ENCODE results near the gene CNTN3. TPM values are rescaled to one million over a fixed set of nuclear protein-coding genes. Genes with fewer than 3 reads are reported as not detected.

CNTN3 gene
- total RNA-seq, 1 experiment from 2014 or later: 2.6 TPM

DNA sequence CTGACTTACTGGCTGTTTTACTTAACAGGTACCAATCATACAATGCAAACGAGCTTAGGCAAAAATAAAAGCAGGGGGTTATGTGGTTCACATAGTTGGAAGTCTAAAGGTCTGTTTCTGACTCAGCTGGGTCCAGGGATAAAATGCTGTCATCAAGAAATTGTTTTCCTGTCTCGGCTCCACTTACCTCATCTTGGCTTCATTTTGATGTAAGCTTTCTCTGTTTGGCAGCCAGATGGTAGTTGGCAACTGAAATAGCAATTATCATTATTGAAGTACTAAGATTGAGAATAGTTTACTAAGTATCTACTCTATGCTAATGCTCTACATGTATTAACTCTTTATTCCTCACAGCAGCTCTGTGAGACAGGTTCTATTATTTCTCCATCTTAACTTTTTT is 36.8 kb upstream of the CNTN3 start:
- ChIA-PET CTCF (no interaction called here), POLR2A (no interaction called here)

GRCh38 chr3:74648107-74648506 is 33.6 kb upstream of the CNTN3 start:
- H3K27ac Mint-ChIP-seq (ENCODE audit: low read depth, unreplicated experiment): no peak overlapping the region
- H3K9me3 Mint-ChIP-seq (ENCODE audit: unreplicated experiment): peaks cover 12% of the 10 kb centered on the region
- H3K4me3 Mint-ChIP-seq (ENCODE audit: unreplicated experiment): no peak overlapping the region
- ChIA-PET POLR2A (no interaction called here), CTCF (no interaction called here)
- H3K27me3 Mint-ChIP-seq (ENCODE audit: insufficient read depth, unreplicated experiment): no peaks in the 10 kb centered on the region
- TF ChIP-seq CTCF (IDR thresholded peaks at IDR 0.05; ENCODE audit: unreplicated experiment): no peak
- peaks cover 13% of the 10 kb centered on the region for H3K4me1 Mint-ChIP-seq (ENCODE audit: insufficient read depth, unreplicated experiment)
- intact Hi-C loops (cut with micrococcal nuclease): no loop called here
- no TSS peak for BruUV-seq (replicated peaks)
- no peak for DNase-seq (ENCODE audit: unreplicated experiment)
- H3K36me3 Mint-ChIP-seq (ENCODE audit: insufficient read depth, unreplicated experiment): no peaks in the 10 kb centered on the region

More for the DNA sequence above, 36.8 kb upstream of the CNTN3 start:
- no peaks in the 10 kb centered on the region for H3K4me1 Mint-ChIP-seq (ENCODE audit: insufficient read depth, unreplicated experiment)
- TF ChIP-seq CTCF (IDR thresholded peaks at IDR 0.05; ENCODE audit: unreplicated experiment): no peak
- H3K27me3 Mint-ChIP-seq (ENCODE audit: insufficient read depth, unreplicated experiment): no peaks in the 10 kb centered on the region
- H3K36me3 Mint-ChIP-seq (ENCODE audit: insufficient read depth, unreplicated experiment): no peaks in the 10 kb centered on the region
- no peak overlapping the region for H3K4me3 Mint-ChIP-seq (ENCODE audit: unreplicated experiment)
- BruUV-seq (replicated peaks): no TSS peak
- H3K9me3 Mint-ChIP-seq (ENCODE audit: unreplicated experiment): peaks cover 12% of the 10 kb centered on the region
- H3K27ac Mint-ChIP-seq (ENCODE audit: low read depth, unreplicated experiment): no peak overlapping the region
- no peak for DNase-seq (ENCODE audit: unreplicated experiment)
- intact Hi-C loops (cut with micrococcal nuclease): no loop called here

DNA sequence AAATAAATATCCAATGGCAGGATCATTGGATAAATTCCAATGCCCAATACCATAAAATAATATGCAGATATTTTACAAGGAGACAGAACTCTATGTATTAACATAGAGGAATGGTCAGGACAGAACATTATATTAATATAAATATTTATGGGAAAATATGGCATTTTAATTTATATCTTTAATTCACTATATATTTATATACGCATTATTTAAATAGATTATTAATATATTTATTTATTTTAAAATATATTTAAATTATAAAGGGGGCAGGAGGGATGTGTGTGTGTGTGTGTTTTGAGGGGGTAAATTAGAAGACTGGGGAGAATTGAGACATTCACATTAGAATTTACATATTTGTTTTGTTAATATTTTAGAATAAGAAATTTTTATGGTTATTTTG is 31.6 kb upstream of the CNTN3 start:
- H3K27me3 Mint-ChIP-seq (ENCODE audit: insufficient read depth, unreplicated experiment): no peaks in the 10 kb centered on the region
- POLR2A ChIA-PET: no interaction called here
- no peak overlapping the region for H3K27ac Mint-ChIP-seq (ENCODE audit: low read depth, unreplicated experiment)
- H3K4me3 Mint-ChIP-seq (ENCODE audit: unreplicated experiment): no peak overlapping the region
- intact Hi-C loops (cut with micrococcal nuclease): no loop called here
- DNase-seq (ENCODE audit: unreplicated experiment): no peak
- TF ChIP-seq CTCF (IDR thresholded peaks at IDR 0.05; ENCODE audit: unreplicated experiment): no peak
- H3K9me3 Mint-ChIP-seq (ENCODE audit: unreplicated experiment): peaks cover 12% of the 10 kb centered on the region
- peaks cover 13% of the 10 kb centered on the region for H3K4me1 Mint-ChIP-seq (ENCODE audit: insufficient read depth, unreplicated experiment)
- CTCF ChIA-PET: interaction anchor here (0.7 kb wide), 1 partner anchor 485 kb away, joined by 4 read pairs; no protein-coding TSS in a partner anchor
- no TSS peak for BruUV-seq (replicated peaks)
- H3K36me3 Mint-ChIP-seq (ENCODE audit: insufficient read depth, unreplicated experiment): no peaks in the 10 kb centered on the region

DNA sequence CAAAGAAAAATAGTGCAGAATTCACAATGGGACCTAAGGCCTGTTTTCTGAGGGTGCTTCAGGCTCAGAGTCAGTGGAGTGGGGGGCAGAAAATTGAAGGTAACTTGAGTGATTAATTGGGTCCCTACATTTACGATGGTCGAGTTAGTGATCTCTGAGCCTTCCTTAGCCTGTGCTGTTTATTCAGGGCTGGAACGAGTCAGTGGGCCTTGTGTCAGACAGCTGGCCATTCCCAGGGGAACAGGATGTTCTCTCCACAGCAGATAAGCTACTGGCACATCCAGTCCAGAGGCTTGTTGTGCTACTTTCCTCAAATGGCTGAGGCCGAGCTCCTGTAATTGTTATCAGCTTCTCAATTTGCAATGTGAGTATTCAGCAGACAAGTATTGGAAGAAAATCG is 29.2 kb upstream of the CNTN3 start:
- intact Hi-C loops (cut with micrococcal nuclease): no loop called here
- peaks cover 13% of the 10 kb centered on the region for H3K4me1 Mint-ChIP-seq (ENCODE audit: insufficient read depth, unreplicated experiment)
- no peaks in the 10 kb centered on the region for H3K27me3 Mint-ChIP-seq (ENCODE audit: insufficient read depth, unreplicated experiment)
- H3K27ac Mint-ChIP-seq (ENCODE audit: low read depth, unreplicated experiment): peak overlapping the region; percentile 37
- no peak overlapping the region for H3K4me3 Mint-ChIP-seq (ENCODE audit: unreplicated experiment)
- no TSS peak for BruUV-seq (replicated peaks)
- CTCF ChIA-PET: interaction anchor here (0.7 kb wide), 1 partner anchor 95 kb away, joined by 3 read pairs; no protein-coding TSS in a partner anchor
- no peak for TF ChIP-seq CTCF (IDR thresholded peaks at IDR 0.05; ENCODE audit: unreplicated experiment)
- no peaks in the 10 kb centered on the region for H3K9me3 Mint-ChIP-seq (ENCODE audit: unreplicated experiment)
- peak; percentile 4 for DNase-seq (ENCODE audit: unreplicated experiment)
- POLR2A ChIA-PET: no interaction called here
- no peaks in the 10 kb centered on the region for H3K36me3 Mint-ChIP-seq (ENCODE audit: insufficient read depth, unreplicated experiment)

Data from MCF 10A (cell line).